HepG2 (cell line): ENCODE measurements around the gene RPS19BP1. TPM values are rescaled to one million over a fixed set of nuclear protein-coding genes. Genes with fewer than 3 reads are reported as not detected.

Experiments used
- GABPB1 ChIP-seq: IDR thresholded peaks from 2 replicates; pipeline ENCODE4 v1.6.1; 2016; ENCODE audit warnings: mild to moderate bottlenecking, missing genetic modification reagents, moderate library complexity, missing compliant biosample characterization
- GTF2F1 ChIP-seq: fragments of 150-350 bp; IDR thresholded peaks from 2 replicates; pipeline ENCODE4 v1.6.1; 2014; ENCODE audit warnings: low read length
- KMT2A ChIP-seq: sonication (generic); formaldehyde crosslinking; IDR thresholded peaks from 2 replicates; pipeline ENCODE4 v1.4.0; 2020; ENCODE audit warnings: missing genetic modification reagents
- MBNL3 ChIP-seq: fragments of 250-450 bp; sonication (Bioruptor Pico); conservative IDR thresholded peaks from 2 replicates; pipeline ENCODE4 v1.8.0; 2022; ENCODE audit warnings: mild to moderate bottlenecking, inconsistent platforms
- MTA3 ChIP-seq: sonication (generic); formaldehyde crosslinking; IDR thresholded peaks from 2 replicates; pipeline ENCODE4 v1.4.0; 2020; ENCODE audit warnings: missing genetic modification reagents
- NAIF1 ChIP-seq: sonication (generic); formaldehyde crosslinking; IDR thresholded peaks from 2 replicates; pipeline ENCODE4 v1.5.0; 2020; ENCODE audit warnings: mild to moderate bottlenecking, missing genetic modification reagents, borderline replicate concordance
- NFE2 ChIP-seq: sonication (generic); formaldehyde crosslinking; IDR thresholded peaks from 2 replicates; pipeline ENCODE4 v1.4.0; 2020; ENCODE audit warnings: missing genetic modification reagents
- POLR2AphosphoS5 ChIP-seq: IDR thresholded peaks from 2 replicates; pipeline ENCODE4 v1.6.1; 2012; ENCODE audit warnings: low read depth, low read length
- ZNF230 ChIP-seq: sonication (generic); formaldehyde crosslinking; IDR thresholded peaks from 2 replicates; pipeline ENCODE4 v1.4.0; 2020; ENCODE audit warnings: mild to moderate bottlenecking, missing genetic modification reagents
- ZNF33A ChIP-seq: sonication (generic); formaldehyde crosslinking; IDR thresholded peaks from 2 replicates; pipeline ENCODE4 v1.5.1; 2020; ENCODE audit warnings: missing genetic modification reagents, mild to moderate bottlenecking, moderate library complexity, borderline replicate concordance
- ZNF549 ChIP-seq: sonication (generic); formaldehyde crosslinking; IDR thresholded peaks from 2 replicates; pipeline ENCODE4 v1.5.0; 2020; ENCODE audit warnings: missing genetic modification reagents
- ZNF652 ChIP-seq: IDR thresholded peaks from 2 replicates; pipeline ENCODE4 v1.6.1; 2016; ENCODE audit warnings: low read depth, borderline replicate concordance
- polyA plus RNA-seq, 8 experiments: library from polyadenylated mRNA; depleted of rRNA in 3 of 8; stranded (reverse) in 7 of 8; unstranded in 1 of 8; fragments of >200 nt; fragmentation: Illumina TruSeq in 4 of 8; extraction: Trizol in 4 of 8; gene quantifications; 2 replicates each; pipeline versions ENCODE4 v1.2.1 to v1.2.3, GENCODE V29; 2011 to 2016; ENCODE audit warnings: low read depth in 4 of 8, missing spikeins in 1 of 8, mixed read lengths in 1 of 8; ENCODE audit not compliant: insufficient read depth in 1 of 8
- total RNA-seq, 5 experiments: library from RNA; depleted of rRNA; stranded (reverse); fragments of >200 nt; fragmentation: Illumina TruSeq; extraction: Trizol; gene quantifications; 2 replicates each; pipeline ENCODE4 v1.2.3, GENCODE V29; 2016; ENCODE audit warnings: low read depth in 1 of 5
- TF ChIP-seq, protein P1 (sequence below): sonication (generic); formaldehyde crosslinking; IDR thresholded peaks from 2 replicates; pipeline ENCODE4 v1.8.0; 2022; ENCODE audit warnings: missing genetic modification reagents, low read depth, mild to moderate bottlenecking, borderline replicate concordance
- TF ChIP-seq, protein P2 (sequence below): sonication (generic); formaldehyde crosslinking; IDR thresholded peaks from 2 replicates; pipeline ENCODE4 v1.4.0; 2020; ENCODE audit warnings: missing genetic modification reagents
- TF ChIP-seq, protein P3 (sequence below): sonication (generic); formaldehyde crosslinking; IDR thresholded peaks from 2 replicates; pipeline ENCODE4 v1.4.0; 2020; ENCODE audit warnings: missing genetic modification reagents
- TF ChIP-seq, protein P4 (sequence below): sonication (generic); formaldehyde crosslinking; IDR thresholded peaks from 2 replicates; pipeline ENCODE4 v1.4.0; 2020; ENCODE audit warnings: mild to moderate bottlenecking, missing genetic modification reagents
- TF ChIP-seq, protein P5 (sequence below): sonication (generic); formaldehyde crosslinking; IDR thresholded peaks from 2 replicates; pipeline ENCODE4 v1.8.1; 2022; ENCODE audit warnings: low read depth, mild to moderate bottlenecking, missing genetic modification reagents
- TF ChIP-seq, protein P6 (sequence below): sonication (generic); formaldehyde crosslinking; IDR thresholded peaks from 2 replicates; pipeline ENCODE4 v1.8.1; 2022; ENCODE audit warnings: mild to moderate bottlenecking, missing genetic modification reagents

RPS19BP1 gene
- total and polyA plus RNA-seq, 2 of the 13 experiments (the other 11 are each of a cell fraction or from before 2014, with no cell fraction given), result 44.3 to 81.3 TPM

DNA sequence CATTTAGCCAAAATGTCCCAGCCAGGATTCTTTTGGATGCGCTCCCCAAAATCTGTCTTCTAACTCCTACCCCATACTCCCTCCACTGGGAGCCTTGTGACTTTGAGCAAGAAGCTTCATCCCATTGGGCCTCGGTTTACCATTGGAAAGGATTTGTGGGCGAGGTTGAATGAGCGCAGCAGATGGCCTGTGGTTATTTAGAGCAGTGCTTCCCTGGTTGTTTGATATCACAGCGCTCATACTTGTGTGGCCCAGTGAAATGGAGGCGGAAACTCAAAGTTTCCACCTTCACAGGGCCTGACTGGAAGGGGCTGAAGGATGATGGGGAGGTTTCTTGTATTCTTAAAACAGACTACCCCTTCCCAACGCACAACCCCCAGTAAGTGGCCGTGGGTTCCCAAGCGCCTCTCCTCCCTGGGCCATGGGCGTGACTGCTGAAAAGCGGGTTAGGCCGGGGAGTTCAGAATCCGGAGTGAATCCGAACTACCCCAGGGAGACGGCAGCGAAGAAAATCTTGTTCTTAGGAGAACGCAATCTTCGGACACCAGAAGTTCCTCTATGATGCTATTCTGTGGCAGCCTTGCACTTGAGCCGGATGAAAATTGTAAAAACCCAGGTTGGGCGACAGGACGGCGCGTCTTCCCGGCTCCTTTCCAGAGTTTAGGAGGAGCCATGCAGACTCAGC, 13.4 kb downstream of the RPS19BP1 start (continued):
- TF ChIP-seq, protein P1, sequence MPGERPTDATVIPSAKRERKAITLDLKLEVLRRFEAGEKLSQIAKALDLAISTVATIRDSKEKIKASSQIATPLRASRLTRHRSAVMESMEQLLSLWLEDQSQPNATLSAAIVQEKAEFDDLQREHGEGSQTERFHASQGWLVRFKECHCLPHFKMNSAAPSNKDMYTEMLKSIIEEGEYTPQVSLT (CRISPR knock-in tag), result no peak
- TF ChIP-seq, protein P2, sequence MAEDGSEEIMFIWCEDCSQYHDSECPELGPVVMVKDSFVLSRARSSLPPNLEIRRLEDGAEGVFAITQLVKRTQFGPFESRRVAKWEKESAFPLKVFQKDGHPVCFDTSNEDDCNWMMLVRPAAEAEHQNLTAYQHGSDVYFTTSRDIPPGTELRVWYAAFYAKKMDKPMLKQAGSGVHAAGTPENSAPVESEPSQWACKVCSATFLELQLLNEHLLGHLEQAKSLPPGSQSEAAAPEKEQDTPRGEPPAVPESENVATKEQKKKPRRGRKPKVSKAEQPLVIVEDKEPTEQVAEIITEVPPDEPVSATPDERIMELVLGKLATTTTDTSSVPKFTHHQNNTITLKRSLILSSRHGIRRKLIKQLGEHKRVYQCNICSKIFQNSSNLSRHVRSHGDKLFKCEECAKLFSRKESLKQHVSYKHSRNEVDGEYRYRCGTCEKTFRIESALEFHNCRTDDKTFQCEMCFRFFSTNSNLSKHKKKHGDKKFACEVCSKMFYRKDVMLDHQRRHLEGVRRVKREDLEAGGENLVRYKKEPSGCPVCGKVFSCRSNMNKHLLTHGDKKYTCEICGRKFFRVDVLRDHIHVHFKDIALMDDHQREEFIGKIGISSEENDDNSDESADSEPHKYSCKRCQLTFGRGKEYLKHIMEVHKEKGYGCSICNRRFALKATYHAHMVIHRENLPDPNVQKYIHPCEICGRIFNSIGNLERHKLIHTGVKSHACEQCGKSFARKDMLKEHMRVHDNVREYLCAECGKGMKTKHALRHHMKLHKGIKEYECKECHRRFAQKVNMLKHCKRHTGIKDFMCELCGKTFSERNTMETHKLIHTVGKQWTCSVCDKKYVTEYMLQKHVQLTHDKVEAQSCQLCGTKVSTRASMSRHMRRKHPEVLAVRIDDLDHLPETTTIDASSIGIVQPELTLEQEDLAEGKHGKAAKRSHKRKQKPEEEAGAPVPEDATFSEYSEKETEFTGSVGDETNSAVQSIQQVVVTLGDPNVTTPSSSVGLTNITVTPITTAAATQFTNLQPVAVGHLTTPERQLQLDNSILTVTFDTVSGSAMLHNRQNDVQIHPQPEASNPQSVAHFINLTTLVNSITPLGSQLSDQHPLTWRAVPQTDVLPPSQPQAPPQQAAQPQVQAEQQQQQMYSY (CRISPR knock-in tag), result peak; percentile 98
- TF ChIP-seq POLR2AphosphoS5 (peak; percentile 32; the same call in 1 of the 2 replicates), KMT2A (CRISPR knock-in tag) (no peak), ZNF33A (CRISPR knock-in tag) (0 out of 2 replicates have a peak, but pooled peaks have one; percentile 45), GABPB1 (CRISPR knock-in tag) (no peak), ZNF652 (no peak), NFE2 (CRISPR knock-in tag) (no peak), ZNF230 (CRISPR knock-in tag) (no peak), ZNF549 (CRISPR knock-in tag) (no peak), MBNL3 (CRISPR knock-in tag) (no peak), GTF2F1 (no peak), MTA3 (CRISPR knock-in tag) (no peak), NAIF1 (no peak)
- TF ChIP-seq, protein P3, sequence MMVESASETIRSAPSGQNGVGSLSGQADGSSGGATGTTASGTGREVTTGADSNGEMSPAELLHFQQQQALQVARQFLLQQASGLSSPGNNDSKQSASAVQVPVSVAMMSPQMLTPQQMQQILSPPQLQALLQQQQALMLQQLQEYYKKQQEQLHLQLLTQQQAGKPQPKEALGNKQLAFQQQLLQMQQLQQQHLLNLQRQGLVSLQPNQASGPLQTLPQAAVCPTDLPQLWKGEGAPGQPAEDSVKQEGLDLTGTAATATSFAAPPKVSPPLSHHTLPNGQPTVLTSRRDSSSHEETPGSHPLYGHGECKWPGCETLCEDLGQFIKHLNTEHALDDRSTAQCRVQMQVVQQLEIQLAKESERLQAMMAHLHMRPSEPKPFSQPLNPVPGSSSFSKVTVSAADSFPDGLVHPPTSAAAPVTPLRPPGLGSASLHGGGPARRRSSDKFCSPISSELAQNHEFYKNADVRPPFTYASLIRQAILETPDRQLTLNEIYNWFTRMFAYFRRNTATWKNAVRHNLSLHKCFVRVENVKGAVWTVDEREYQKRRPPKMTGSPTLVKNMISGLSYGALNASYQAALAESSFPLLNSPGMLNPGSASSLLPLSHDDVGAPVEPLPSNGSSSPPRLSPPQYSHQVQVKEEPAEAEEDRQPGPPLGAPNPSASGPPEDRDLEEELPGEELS (CRISPR knock-in tag), result no peak
- TF ChIP-seq, protein P4, sequence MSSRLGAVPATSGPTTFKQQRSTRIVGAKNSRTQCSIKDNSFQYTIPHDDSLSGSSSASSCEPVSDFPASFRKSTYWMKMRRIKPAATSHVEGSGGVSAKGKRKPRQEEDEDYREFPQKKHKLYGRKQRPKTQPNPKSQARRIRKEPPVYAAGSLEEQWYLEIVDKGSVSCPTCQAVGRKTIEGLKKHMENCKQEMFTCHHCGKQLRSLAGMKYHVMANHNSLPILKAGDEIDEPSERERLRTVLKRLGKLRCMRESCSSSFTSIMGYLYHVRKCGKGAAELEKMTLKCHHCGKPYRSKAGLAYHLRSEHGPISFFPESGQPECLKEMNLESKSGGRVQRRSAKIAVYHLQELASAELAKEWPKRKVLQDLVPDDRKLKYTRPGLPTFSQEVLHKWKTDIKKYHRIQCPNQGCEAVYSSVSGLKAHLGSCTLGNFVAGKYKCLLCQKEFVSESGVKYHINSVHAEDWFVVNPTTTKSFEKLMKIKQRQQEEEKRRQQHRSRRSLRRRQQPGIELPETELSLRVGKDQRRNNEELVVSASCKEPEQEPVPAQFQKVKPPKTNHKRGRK (CRISPR knock-in tag), result no peak
- TF ChIP-seq, protein P5, sequence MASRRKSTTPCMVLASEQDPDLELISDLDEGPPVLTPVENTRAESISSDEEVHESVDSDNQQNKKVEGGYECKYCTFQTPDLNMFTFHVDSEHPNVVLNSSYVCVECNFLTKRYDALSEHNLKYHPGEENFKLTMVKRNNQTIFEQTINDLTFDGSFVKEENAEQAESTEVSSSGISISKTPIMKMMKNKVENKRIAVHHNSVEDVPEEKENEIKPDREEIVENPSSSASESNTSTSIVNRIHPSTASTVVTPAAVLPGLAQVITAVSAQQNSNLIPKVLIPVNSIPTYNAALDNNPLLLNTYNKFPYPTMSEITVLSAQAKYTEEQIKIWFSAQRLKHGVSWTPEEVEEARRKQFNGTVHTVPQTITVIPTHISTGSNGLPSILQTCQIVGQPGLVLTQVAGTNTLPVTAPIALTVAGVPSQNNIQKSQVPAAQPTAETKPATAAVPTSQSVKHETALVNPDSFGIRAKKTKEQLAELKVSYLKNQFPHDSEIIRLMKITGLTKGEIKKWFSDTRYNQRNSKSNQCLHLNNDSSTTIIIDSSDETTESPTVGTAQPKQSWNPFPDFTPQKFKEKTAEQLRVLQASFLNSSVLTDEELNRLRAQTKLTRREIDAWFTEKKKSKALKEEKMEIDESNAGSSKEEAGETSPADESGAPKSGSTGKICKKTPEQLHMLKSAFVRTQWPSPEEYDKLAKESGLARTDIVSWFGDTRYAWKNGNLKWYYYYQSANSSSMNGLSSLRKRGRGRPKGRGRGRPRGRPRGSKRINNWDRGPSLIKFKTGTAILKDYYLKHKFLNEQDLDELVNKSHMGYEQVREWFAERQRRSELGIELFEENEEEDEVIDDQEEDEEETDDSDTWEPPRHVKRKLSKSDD (CRISPR knock-in tag), result no peak
- TF ChIP-seq, protein P6, sequence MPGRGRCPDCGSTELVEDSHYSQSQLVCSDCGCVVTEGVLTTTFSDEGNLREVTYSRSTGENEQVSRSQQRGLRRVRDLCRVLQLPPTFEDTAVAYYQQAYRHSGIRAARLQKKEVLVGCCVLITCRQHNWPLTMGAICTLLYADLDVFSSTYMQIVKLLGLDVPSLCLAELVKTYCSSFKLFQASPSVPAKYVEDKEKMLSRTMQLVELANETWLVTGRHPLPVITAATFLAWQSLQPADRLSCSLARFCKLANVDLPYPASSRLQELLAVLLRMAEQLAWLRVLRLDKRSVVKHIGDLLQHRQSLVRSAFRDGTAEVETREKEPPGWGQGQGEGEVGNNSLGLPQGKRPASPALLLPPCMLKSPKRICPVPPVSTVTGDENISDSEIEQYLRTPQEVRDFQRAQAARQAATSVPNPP, result peak; percentile 24; the same call in 1 of the 2 replicates
